HG02610 (cell line): ENCODE results near the gene RBM10.

Experiments
- ATAC-seq: cut with Tn5 transposase; IDR thresholded peaks from one replicate; pipeline ENCODE4 v1.9.1; 2021; ENCODE audit warnings: mild to moderate bottlenecking, moderate library complexity; ENCODE audit not compliant: unreplicated experiment

Gene RBM10

GRCh38 chrX:47197526-47197925, 52.5 kb downstream of the RBM10 start:
- no peak for ATAC-seq

- ATAC-seq, result no peak
Measured at GRCh38 chrX:47198026-47198686, 53.1 kb downstream of the RBM10 start.

GRCh38 chrX:47198687-47199080, 53.7 kb downstream of the RBM10 start:
- ATAC-seq, result no peak

GRCh38 chrX:47199286-47199685, 54.3 kb downstream of the RBM10 start:
- ATAC-seq, result no peak

- ATAC-seq, result no peak
Measured at GRCh38 chrX:47200385-47201150, 55.5 kb downstream of the RBM10 start.

GRCh38 chrX:47201345-47201944, 56.4 kb downstream of the RBM10 start:
- ATAC-seq, result no peak

- ATAC-seq, result no peak
Measured at GRCh38 chrX:47202316-47202715, 57.3 kb downstream of the RBM10 start.

GRCh38 chrX:47202877-47203276, 57.9 kb downstream of the RBM10 start:
- ATAC-seq, result no peak

- no peak for ATAC-seq
Measured at GRCh38 chrX:47204970-47205369, 59.9 kb downstream of the RBM10 start.

GRCh38 chrX:47206316-47206715, 61.3 kb downstream of the RBM10 start:
- ATAC-seq, result no peak

GRCh38 chrX:47208108-47208507, 63.1 kb downstream of the RBM10 start:
- ATAC-seq, result no peak

- no peak for ATAC-seq
Measured at GRCh38 chrX:47209508-47210238, 64.7 kb downstream of the RBM10 start.

GRCh38 chrX:47210661-47211425, 65.8 kb downstream of the RBM10 start:
- ATAC-seq, result no peak

- ATAC-seq, result no peak
Measured at GRCh38 chrX:47212381-47213293, 67.6 kb downstream of the RBM10 start.

GRCh38 chrX:47214435-47215077, 69.5 kb downstream of the RBM10 start:
- no peak for ATAC-seq

GRCh38 chrX:47215291-47215900, 70.4 kb downstream of the RBM10 start:
- ATAC-seq, result no peak

- no peak for ATAC-seq
Measured at GRCh38 chrX:47216393-47216925, 71.4 kb downstream of the RBM10 start.

- no peak for ATAC-seq
Measured at GRCh38 chrX:47217121-47217851, 72.3 kb downstream of the RBM10 start.
